Anterior cingulate cortex (tissue), 58 donors: ENCODE measurements around the gene RAE1.

Source experiments
- DNase-seq, 58 donors: peaks; one replicate each; lab custom pipeline; 2025; lab: John Stamatoyannopoulos, UW

RAE1 gene

DNA sequence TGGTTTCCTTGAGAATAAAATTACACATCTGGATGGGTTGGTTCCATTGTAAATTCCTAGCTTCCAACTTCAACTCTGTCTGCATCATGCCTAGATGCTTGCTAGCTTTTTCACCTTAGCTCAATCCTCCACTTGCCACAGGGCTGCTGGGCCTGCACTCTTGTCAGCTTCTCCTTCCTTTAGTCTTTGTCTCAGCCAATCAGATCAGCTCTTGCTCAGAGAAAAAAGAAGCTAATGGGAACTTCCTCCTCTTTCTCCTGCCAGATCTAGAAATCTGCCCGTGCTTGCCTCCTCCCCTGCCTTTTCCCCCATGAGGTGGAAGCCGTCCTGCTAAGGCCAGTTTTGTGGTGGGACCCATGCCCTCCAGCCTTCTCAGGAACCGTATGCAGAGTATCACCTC, 18.5 kb downstream of the RAE1 start:
- DNase-seq: no peak

DNA sequence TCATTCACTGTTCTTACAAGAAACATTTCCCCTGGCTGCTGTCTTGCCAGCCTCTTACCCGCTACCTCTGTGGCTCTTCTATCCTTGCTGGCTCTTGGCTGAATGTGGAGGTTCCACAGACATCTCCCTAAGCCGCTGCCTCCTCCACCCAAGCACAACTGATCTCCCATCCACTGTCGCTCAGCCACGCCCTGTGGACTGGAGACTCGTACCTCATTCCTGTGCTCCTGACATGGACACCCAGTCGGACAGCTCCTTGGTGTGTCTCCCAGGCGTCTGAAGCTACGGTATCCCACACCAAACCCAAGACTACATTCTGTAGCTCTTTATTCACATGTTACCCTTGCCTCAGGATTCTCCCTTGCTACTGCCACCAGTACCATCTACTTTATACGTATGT, 19.3 kb downstream of the RAE1 start:
- no peak for DNase-seq

DNA sequence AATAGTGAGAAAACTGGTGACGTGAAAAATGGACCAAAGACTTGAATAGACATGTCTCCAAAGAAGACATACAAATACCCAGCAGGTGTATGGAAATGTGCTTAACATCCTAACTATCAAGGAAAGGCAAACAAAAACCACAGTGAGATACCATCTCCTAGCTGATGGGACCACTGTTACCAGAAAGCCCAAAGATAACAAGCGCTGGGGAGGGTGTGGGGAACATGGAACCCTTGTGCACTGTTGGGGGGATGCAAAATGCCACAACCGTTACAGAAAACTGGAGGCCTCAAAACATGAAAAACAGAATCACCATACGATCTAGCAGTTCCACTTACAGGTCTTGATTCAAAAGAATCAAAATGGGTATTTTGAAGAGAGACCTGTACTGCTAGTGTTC, 20.3 kb downstream of the RAE1 start:
- DNase-seq: no peak

- no peak for DNase-seq
Measured at GRCh38 chr20:57372157-57372556, 21.1 kb downstream of the RAE1 start.

DNA sequence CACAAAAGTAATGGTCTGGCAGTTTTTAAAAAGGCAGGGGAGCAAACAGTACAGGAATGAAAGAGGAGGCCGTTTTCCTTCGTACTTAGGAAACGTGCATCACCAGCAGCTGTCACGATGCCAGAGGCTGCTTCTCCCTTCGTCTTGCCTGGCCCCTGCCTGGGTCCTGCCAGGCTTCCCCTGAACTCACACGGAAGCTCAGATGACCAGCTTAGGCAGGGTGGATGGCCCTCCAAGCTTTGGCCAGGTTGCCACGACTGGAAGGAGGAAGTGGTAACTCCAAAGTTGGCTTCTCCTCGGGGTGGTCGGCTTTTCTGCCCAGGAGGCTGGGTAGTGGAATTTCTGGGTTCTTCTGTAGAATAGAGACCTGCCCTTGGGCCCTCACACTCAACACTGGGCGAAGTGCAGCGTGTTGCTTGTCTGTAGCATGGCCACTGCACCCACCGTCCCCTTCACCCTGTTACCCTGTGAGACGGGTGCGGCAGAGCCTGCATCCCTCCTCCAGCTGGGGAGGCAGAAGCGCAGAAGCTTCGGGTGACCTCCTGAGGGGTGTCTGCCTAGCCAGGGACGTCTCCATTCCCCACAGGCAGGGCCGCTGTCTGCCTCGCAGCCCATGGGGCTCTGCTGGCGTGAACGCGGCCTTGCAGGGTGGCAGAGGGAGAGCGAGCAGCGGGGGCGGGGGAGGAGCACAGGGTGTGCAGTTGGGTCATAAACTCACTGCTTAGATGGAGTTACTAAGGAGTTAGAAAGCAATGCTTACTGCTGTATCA, 21.7 kb downstream of the RAE1 start:
- no peak for DNase-seq

- no peak for DNase-seq
Measured at GRCh38 chr20:57374343-57374930, 23.4 kb downstream of the RAE1 start.

DNA sequence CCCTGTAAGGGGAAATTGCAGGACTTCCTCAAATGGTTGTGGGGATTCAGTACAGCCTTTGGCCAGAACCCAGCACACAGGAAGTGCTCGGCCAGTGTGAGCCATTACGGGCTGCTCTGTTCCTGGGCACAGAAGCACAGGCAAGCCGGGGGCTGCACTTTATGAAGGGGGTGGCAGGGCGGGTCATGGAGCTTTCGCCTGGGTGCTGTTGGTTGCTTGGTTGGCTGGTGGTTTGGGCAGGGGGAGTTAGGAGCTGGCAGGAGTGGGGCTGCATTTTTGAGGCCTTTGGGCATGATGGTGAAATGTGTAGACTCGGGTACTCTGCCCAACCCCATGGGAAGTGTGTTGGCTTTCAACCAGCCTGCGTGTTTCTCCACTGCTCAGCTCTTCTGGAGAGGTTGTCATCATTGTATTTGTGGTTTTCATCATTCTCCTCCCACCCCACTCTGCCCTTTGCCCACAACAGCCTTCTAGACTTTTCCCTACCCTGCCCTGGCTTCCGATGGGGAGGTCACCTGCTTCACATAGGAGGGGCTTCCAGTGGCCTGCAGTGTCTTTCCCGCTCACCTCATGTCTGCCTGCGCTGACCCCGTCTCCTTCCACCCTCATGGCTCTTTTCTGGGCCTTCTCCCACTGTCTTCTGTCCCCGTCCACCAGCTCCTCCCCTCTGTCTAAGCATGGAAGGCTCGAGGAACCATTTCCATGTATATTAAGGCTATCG, 24.0 kb downstream of the RAE1 start:
- DNase-seq: peak in 3 of 58 donors; percentile 8 to 33 (median 32)

GRCh38 chr20:57375652-57376230, 24.7 kb downstream of the RAE1 start:
- no peak for DNase-seq

GRCh38 chr20:57377350-57377749, 26.3 kb downstream of the RAE1 start:
- no peak for DNase-seq

DNA sequence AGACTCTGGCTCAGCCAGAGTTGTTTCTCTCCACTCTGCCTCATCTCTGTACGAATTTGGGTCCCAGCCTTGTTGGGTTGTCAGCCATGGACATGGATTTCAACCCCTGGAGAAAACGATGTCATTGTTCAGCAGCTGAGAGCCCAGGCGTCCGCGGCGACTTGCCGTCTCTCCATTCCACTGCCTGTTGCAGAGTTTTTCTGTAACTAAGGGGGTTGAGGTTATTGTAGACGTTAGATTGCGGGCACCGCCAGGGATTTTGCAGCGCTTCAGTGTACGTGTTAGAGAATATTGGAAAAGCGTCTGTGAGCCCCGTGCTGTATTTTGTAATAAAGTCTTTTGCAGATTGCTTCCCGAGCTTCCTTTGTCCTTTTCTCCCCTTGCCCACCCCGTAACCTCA, 27.1 kb downstream of the RAE1 start:
- DNase-seq: no peak

DNA sequence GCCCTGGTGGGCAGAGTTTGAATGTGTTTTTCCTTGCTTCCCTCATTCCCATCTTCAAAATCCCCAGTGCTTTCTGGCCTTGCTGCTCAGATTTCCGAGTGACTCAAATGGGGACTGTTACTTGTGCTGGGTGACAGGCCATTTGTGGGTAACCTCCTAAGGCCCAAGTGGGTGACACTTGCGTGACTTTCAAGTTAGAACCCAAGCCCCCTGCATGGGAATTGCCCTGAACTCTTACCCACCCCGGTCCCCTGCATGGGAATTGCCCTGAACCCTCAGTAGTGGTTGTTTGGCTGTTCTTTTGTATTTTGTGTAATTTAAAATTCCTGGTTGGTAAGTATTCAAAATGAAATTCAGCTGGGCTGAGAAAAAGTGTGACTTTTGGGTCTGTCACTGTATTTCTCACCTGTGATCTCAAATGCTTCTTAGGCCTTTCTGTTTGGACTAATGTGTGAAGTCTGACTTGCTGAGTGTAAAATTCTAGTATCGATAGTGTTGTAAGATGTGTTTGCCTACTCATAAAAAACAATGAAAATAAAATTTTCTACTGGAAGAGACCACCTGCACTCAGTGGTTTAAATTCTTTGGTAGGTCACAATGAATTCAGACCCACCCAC, 27.7 kb downstream of the RAE1 start:
- no peak for DNase-seq

DNA sequence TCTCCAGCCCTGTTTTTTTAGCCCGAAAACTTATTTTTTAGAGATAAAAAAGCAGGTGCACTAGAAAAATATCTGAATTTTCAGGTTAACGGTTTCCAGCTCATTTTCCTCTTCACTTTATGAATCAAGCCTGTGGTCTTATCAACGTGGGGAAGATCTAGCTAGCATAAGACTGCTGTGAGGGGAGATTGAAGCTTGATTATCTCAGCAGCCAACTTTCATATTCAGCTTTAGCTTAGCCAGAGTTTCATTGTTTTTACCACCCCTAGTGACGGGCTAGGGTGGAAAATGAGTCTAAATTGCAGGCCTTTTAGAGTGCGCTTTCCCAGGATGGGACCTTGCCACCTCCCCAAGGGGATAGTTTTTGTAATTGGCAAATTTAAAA, 28.2 kb downstream of the RAE1 start:
- DNase-seq: no peak

DNA sequence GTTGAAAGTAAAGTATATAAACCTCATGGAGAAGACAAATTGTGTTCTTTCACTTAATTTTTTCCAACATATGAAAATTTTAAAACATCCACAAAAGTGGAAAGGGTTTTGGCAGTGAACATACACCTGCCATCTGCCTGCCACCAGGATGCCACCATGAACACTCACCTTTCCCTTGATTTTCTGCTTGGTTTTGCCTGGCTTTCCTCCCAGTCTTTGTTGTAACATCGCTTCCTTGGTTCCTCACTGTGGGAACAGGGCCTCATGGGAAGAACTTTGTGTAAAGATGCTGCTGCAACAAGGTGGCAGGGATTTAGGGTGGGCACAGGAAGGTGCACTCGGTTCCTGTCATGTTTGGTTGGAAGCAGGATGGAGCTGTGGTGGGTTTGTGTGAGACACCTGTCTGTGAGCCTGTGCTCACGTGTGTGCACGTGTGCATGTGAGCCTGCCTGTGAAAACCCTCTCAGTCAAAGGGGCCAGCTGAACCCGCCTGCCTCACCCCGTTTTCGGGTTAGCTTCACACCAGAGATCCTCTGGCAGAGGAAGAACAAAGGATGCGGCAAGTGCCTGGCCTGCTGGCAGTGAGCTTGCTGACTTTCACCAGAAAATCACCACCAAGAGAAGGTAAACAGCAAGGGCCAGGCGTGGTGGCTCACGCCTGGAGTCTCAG, 29.2 kb downstream of the RAE1 start:
- DNase-seq: no peak

DNA sequence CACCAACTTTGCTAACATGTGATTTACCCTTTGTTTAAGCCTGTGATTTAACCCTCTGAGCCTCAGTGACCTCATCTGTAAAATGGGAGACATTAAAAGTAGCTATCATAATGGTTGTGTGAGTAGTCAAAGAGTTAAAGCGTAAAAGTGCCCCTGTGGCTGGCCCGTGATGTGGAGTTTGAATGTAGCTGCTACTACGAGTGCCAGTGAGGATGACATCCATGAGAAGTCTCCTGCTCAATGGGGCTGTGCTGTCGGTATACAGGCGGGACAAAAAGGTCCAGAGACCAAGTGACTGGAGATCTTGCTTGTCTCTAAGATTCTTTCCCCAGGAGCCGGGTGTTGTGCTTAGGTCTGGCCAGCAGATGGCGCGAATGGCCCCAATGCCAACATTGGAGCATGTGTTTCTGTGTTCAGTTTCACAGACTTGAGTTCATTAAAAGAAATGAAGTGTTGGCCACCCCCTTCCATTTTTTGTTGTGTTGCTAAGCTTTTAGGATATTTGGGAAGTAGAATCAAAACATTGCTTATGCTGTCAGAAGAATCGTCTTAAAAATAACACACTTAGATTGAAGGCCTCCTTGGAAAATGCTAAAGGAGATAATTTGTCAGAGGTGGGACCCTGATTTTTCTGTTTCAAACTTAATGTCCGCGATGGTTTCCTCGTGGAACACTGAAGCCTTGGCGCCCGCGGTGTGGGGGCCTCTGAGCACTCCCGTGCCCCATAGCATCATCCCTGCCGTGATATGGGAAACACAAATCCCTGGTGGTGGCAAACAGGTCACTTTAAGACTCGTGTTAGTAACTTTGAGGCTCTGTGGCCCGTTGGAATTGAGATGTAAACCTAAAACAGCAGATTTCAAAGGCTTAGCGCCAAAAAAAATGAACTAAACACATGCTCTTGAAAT, 30.8 kb downstream of the RAE1 start:
- peak in 54 of 58 donors; percentile 25 to 88 (median 66) for DNase-seq

DNA sequence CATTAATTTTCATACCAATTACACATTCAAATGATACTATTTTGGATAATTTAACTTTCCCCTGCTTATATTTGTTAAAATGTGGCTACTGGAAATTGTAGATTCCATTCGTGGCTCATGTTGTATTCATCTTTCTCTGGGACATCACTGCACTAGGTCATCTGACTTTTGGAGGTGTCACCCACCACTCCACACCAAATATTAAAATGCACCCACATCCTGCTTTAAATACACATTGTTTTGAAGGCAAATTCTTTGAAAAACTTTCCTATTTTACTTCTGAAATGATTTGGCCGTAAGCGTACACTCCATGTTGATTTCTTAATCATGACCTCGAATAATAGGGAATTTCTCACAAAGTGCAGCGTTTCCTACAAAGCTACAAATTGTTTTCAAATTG, 31.5 kb downstream of the RAE1 start:
- DNase-seq: no peak

DNA sequence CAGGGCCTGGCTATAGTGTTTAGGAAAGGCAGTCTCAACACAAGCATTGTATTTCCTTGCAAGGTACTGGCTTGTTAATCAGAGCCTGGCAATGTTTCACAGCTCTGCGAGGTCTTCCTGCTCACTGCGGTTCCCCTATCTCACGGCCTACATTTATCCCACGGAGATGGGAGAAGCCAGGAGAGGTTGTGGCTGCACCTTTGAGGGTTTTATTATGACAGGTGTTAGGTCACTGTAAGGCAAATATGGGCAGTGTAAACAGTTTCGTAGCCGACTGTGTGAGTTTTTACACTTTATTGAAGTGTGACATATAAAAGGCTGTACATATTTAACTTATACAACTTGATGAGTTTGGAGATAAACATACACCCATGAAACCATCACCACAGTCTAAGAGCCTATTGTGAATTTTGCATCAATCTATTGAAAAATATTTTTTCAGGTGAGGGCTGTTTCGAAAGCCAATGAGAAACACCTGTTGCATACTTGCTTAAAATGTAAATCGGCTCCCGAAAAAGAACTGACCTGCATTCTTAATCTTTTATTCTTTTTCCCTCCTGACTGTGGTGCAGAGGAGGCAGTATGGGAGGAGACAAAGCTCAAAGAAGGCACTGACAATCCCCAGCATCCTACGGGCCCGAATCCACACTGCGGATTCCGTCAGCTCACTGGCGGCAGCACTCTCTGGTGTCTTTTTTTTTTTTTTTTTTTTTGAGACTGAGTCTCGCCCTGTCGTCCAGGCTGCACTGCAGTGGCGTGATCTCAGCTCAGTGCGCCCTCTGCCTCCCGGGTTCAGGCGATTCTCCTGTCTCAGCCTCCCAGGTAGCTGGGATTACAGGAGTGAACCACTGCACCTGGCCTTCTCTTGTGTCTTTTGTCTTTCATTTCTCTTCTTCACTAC, 32.6 kb downstream of the RAE1 start:
- no peak for DNase-seq

DNA sequence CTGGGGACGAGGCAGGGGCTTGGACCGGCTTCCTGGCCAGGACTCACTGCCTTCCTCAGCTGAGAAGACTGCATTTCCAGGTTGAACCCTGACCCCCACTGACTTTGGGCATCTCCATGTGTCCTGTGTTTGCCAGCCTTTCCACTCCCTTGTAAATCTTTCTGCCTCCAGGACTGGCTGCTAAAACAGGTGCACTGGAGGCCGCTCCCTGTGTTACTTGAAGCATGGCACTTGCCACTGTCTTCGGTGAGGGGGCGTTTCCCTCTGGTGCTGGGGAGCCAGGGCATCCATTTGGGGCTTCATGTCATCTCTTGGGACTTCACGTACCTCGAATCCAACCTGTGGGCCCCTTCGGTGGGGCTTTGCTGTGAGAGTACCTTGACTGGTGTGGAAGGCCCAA, 33.4 kb downstream of the RAE1 start:
- DNase-seq: no peak
